HEK293 (cell line): ENCODE data around the gene POLR3A.

ENCODE experiments used
- CTCF ChIA-PET: fragments of 350-600 bp; formaldehyde crosslinking; extraction: SDS; loops from one replicate; lab custom pipeline; 2021; ENCODE audit warnings: antibody characterized with exemption; lab: Yijun Ruan, JAX
- POLR2A ChIA-PET: fragments of 300-600 bp; formaldehyde crosslinking; extraction: SDS; loops from one replicate; lab custom pipeline; 2020; ENCODE audit warnings: antibody characterized with exemption, inconsistent platforms; lab: Yijun Ruan, JAX
- H3K27ac ChIP-seq: fragments of 200-500 bp; sonication (Bioruptor generic); 2 replicates; pipeline ENCODE4 v1.5.1; 2014; ENCODE audit warnings: low read depth, low read length, control low read depth, inconsistent platforms; ENCODE audit errors: extremely low read depth
- H3K36me3 ChIP-seq, 2 experiments: fragments of 200-500 bp in 1 of 2; sonication (Bioruptor generic) in 1 of 2; 1 replicate in 1 of 2; 2 replicates in 1 of 2; pipeline ENCODE4 v1.5.1; 2014 to 2017; ENCODE audit warnings: inconsistent platforms in 2 of 2, low read length in 2 of 2; ENCODE audit not compliant: control insufficient read depth in 2 of 2, insufficient read depth in 1 of 2
- H3K4me1 ChIP-seq: fragments of 200-500 bp; sonication (Bioruptor generic); 2 replicates; pipeline ENCODE4 v1.5.1; 2014; ENCODE audit warnings: mild to moderate bottlenecking, low read length, inconsistent platforms; ENCODE audit not compliant: control insufficient read depth, insufficient read depth
- H3K4me3 ChIP-seq: 2 replicates; pipeline ENCODE4 v1.5.1; 2011; ENCODE audit warnings: low read depth, mild to moderate bottlenecking, control low read depth, low read length, moderate library complexity
- H3K9me3 ChIP-seq: fragments of 200-500 bp; sonication (Bioruptor generic); 2 replicates; pipeline ENCODE4 v1.5.1; 2014; ENCODE audit warnings: low read depth, low read length, inconsistent platforms; ENCODE audit not compliant: control insufficient read depth, insufficient read depth
- ELK4 ChIP-seq: IDR thresholded peaks from 2 replicates; pipeline ENCODE4 v1.6.1; 2011; ENCODE audit warnings: mild to moderate bottlenecking, low read depth, low read length, borderline replicate concordance
- GFI1B ChIP-seq: fragments of 450-650 bp; formaldehyde crosslinking; IDR thresholded peaks from 2 replicates; pipeline ENCODE4 v1.5.1; 2016; ENCODE audit warnings: missing biosample characterization, missing genetic modification characterization
- GLIS2 ChIP-seq: fragments of 450-650 bp; formaldehyde crosslinking; IDR thresholded peaks from 2 replicates; pipeline ENCODE4 v1.5.1; 2016; ENCODE audit warnings: missing biosample characterization, missing genetic modification characterization
- KLF16 ChIP-seq: fragments of 450-650 bp; formaldehyde crosslinking; IDR thresholded peaks from 2 replicates; pipeline ENCODE4 v1.5.1; 2017; ENCODE audit warnings: missing biosample characterization, missing genetic modification characterization
- MYNN ChIP-seq: fragments of 450-650 bp; formaldehyde crosslinking; IDR thresholded peaks from 2 replicates; pipeline ENCODE4 v1.5.1; 2016; ENCODE audit warnings: missing biosample characterization, missing genetic modification characterization, borderline replicate concordance
- REST ChIP-seq: fragments of 450-650 bp; formaldehyde crosslinking; IDR thresholded peaks from 2 replicates; pipeline ENCODE4 v1.5.1; 2016; ENCODE audit warnings: missing biosample characterization, missing genetic modification characterization
- TRIM28 ChIP-seq: IDR thresholded peaks from 2 replicates; pipeline ENCODE4 v1.6.1; 2011; ENCODE audit warnings: low read length, control low read depth, borderline replicate concordance
- ZBTB10 ChIP-seq: fragments of 450-650 bp; formaldehyde crosslinking; IDR thresholded peaks from 2 replicates; pipeline ENCODE4 v1.5.1; 2016; ENCODE audit warnings: missing biosample characterization, missing genetic modification characterization
- ZBTB17 ChIP-seq: fragments of 450-650 bp; formaldehyde crosslinking; IDR thresholded peaks from 2 replicates; pipeline ENCODE4 v1.5.1; 2016; ENCODE audit warnings: missing biosample characterization, missing genetic modification characterization
- ZBTB8A ChIP-seq: fragments of 450-650 bp; formaldehyde crosslinking; IDR thresholded peaks from 2 replicates; pipeline ENCODE4 v1.5.1; 2016; ENCODE audit warnings: missing biosample characterization, missing genetic modification characterization
- ZFP3 ChIP-seq: fragments of 450-650 bp; formaldehyde crosslinking; IDR thresholded peaks from 2 replicates; pipeline ENCODE4 v1.5.1; 2016; ENCODE audit warnings: low read depth, missing biosample characterization, missing genetic modification characterization
- ZFP41 ChIP-seq: fragments of 450-650 bp; formaldehyde crosslinking; IDR thresholded peaks from 2 replicates; pipeline ENCODE4 v1.5.1; 2016; ENCODE audit warnings: missing biosample characterization, missing genetic modification characterization, borderline replicate concordance
- ZNF10 ChIP-seq: fragments of 450-650 bp; formaldehyde crosslinking; IDR thresholded peaks from 2 replicates; pipeline ENCODE4 v1.5.1; 2017; ENCODE audit warnings: missing biosample characterization, missing genetic modification characterization
- ZNF133 ChIP-seq: fragments of 450-650 bp; formaldehyde crosslinking; IDR thresholded peaks from 2 replicates; pipeline ENCODE4 v1.5.1; 2016; ENCODE audit warnings: missing biosample characterization, missing genetic modification characterization
- ZNF211 ChIP-seq: fragments of 450-650 bp; formaldehyde crosslinking; IDR thresholded peaks from 2 replicates; pipeline ENCODE4 v1.5.1; 2016; ENCODE audit warnings: low read depth, missing biosample characterization, missing genetic modification characterization
- ZNF223 ChIP-seq: fragments of 450-650 bp; formaldehyde crosslinking; IDR thresholded peaks from 2 replicates; pipeline ENCODE4 v1.5.1; 2016; ENCODE audit warnings: missing biosample characterization, missing genetic modification characterization
- ZNF274 ChIP-seq, 2 experiments: fragments of 200-500 bp in 1 of 2; fragments of 450-650 bp in 1 of 2; sonication (Bioruptor generic) in 1 of 2; formaldehyde crosslinking in 1 of 2; IDR thresholded peaks; 2 replicates each; pipeline versions ENCODE4 v1.5.1 to v1.6.1; 2014 to 2016; ENCODE audit warnings: borderline replicate concordance in 1 of 2, inconsistent platforms in 1 of 2, low read length in 1 of 2, missing biosample characterization in 1 of 2, missing genetic modification characterization in 1 of 2
- ZNF366 ChIP-seq: fragments of 450-650 bp; formaldehyde crosslinking; conservative IDR thresholded peaks from 2 replicates; pipeline ENCODE4 v1.5.1; 2016; ENCODE audit warnings: missing biosample characterization, missing genetic modification characterization
- ZNF473 ChIP-seq: fragments of 450-650 bp; formaldehyde crosslinking; IDR thresholded peaks from 2 replicates; pipeline ENCODE4 v1.5.1; 2017; ENCODE audit warnings: missing biosample characterization, missing genetic modification characterization
- ZNF514 ChIP-seq: fragments of 450-650 bp; formaldehyde crosslinking; IDR thresholded peaks from 2 replicates; pipeline ENCODE4 v1.5.1; 2016; ENCODE audit warnings: missing biosample characterization, missing genetic modification characterization
- ZNF555 ChIP-seq: fragments of 450-650 bp; formaldehyde crosslinking; conservative IDR thresholded peaks from 2 replicates; pipeline ENCODE4 v1.5.1; 2017; ENCODE audit warnings: missing biosample characterization, mild to moderate bottlenecking, missing genetic modification characterization, inconsistent platforms
- ZNF580 ChIP-seq: fragments of 450-650 bp; formaldehyde crosslinking; IDR thresholded peaks from 2 replicates; pipeline ENCODE4 v1.5.1; 2016; ENCODE audit warnings: missing biosample characterization, missing genetic modification characterization
- ZNF626 ChIP-seq: fragments of 450-650 bp; sonication (Bioruptor Pico); formaldehyde crosslinking; IDR thresholded peaks from 2 replicates; pipeline ENCODE4 v1.5.1; 2018; ENCODE audit warnings: missing biosample characterization, missing genetic modification characterization, inconsistent platforms
- ZNF76 ChIP-seq: fragments of 450-650 bp; formaldehyde crosslinking; IDR thresholded peaks from 2 replicates; pipeline ENCODE4; 2016; ENCODE audit warnings: low read depth, missing biosample characterization, missing genetic modification characterization, borderline replicate concordance

The POLR3A gene

GRCh38 chr10:77981281-77981680, 48.0 kb downstream of the POLR3A start (continued):
- TF ChIP-seq TRIM28 (no peak), ZNF223 (tag by site-specific recombination) (no peak), MYNN (tag by site-specific recombination) (no peak), ZNF580 (no peak), ZNF133 (tag by site-specific recombination) (no peak), ZNF76 (no peak)

- Histone ChIP-seq H3K4me1 (no peaks in the 10 kb centered on the region), H3K4me3 (no peak overlapping the region), H3K27ac (no peak overlapping the region), H3K9me3 (no peaks in the 10 kb centered on the region), H3K36me3 (peaks cover 39 to 85% of the 10 kb centered on the region in 2 experiments)
- no peak for TF ChIP-seq GFI1B (tag by site-specific recombination)
- no peak for TF ChIP-seq ZNF274 (IDR thresholded peaks at IDR 0.05; ENCODE audit: low read length)
- no peak for TF ChIP-seq ZNF274 (tag by site-specific recombination; IDR thresholded peaks at IDR 0.05; ENCODE audit: borderline replicate concordance)
- TF ChIP-seq ZFP3, result no peak
- no peak for TF ChIP-seq ZBTB10
- ChIA-PET POLR2A (interaction anchor here (0.7 kb wide), 1 partner anchor 74 kb away, joined by 3 read pairs; no protein-coding TSS in a partner anchor), CTCF (interaction anchor here (0.8 kb wide), 1 partner anchor 9 kb away, joined by 5 read pairs; no protein-coding TSS in a partner anchor)
Measured at GRCh38 chr10:77979221-77979620, 50.1 kb downstream of the POLR3A start.

GRCh38 chr10:77978360-77978759, 51.0 kb downstream of the POLR3A start:
- no peaks in the 10 kb centered on the region for H3K4me1 ChIP-seq
- H3K4me3 ChIP-seq, result no peak overlapping the region
- POLR2A ChIA-PET, result interaction anchor here (0.7 kb wide), 1 partner anchor 73 kb away, joined by 3 read pairs; no protein-coding TSS in a partner anchor
- H3K27ac ChIP-seq, result no peak overlapping the region
- H3K36me3 ChIP-seq, result peaks cover 39 to 76% of the 10 kb centered on the region in 2 experiments
- CTCF ChIA-PET, result interaction anchor here (0.5 kb wide), 2 partner anchors 68 to 327 kb away, joined by 3 to 4 read pairs; no protein-coding TSS in a partner anchor
- H3K9me3 ChIP-seq, result no peaks in the 10 kb centered on the region
- TF ChIP-seq ZNF366, result no peak
- no peak for TF ChIP-seq ZNF555 (tag by site-specific recombination)
- no peak for TF ChIP-seq ZBTB8A
- no peak for TF ChIP-seq ZNF211 (tag by site-specific recombination)
- no peak for TF ChIP-seq ZNF223 (tag by site-specific recombination)
- TF ChIP-seq ZNF626 (tag by site-specific recombination), result no peak
- TF ChIP-seq ELK4, result no peak
- no peak for TF ChIP-seq GLIS2
- no peak for TF ChIP-seq ZNF10 (tag by site-specific recombination)
- TF ChIP-seq REST (tag by site-specific recombination), result no peak
- no peak for TF ChIP-seq ZNF514 (tag by site-specific recombination)
- TF ChIP-seq ZFP41 (tag by site-specific recombination), result no peak
- no peak for TF ChIP-seq ZBTB17 (tag by site-specific recombination)
- TF ChIP-seq ZNF473 (tag by site-specific recombination), result no peak
- no peak for TF ChIP-seq MYNN (tag by site-specific recombination)
- no peak for TF ChIP-seq KLF16 (tag by site-specific recombination)
